Keratinocyte (primary cell): Measurements from ENCODE around the gene RPL7L1. TPM values are rescaled to one million over a fixed set of nuclear protein-coding genes. Genes with fewer than 3 reads are reported as not detected.
A peak's percentile ranks its signal among the peaks of the same experiment; 100 is the strongest.
"Not testable (repeated sequence)": the region's sequence is repeated elsewhere in the genome, so short reads cannot be mapped to it uniquely, and the experiment has no call there.

Source experiments
- DNase-seq: peaks from one replicate; pipeline ENCODE4 v3.0.0-alpha.2; 2011; ENCODE audit warnings: low read depth, missing footprints, low spot score
- FAIRE-seq: peaks from 2 replicates; lab custom pipeline; 2011; peaks lifted over from hg19 to GRCh38; lab: Jason Lieb, UNC
- H2AFZ ChIP-seq: 2 replicates; pipeline ENCODE4 v1.6.0; 2012; ENCODE audit warnings: low read length, control low read depth, inconsistent platforms; ENCODE audit not compliant: control insufficient read depth
- H3K27ac ChIP-seq: 2 replicates; pipeline ENCODE4 v1.5.1; 2011; ENCODE audit warnings: low read length; ENCODE audit not compliant: control insufficient read depth, insufficient read depth
- H3K27me3 ChIP-seq: 3 replicates; pipeline ENCODE4 v1.6.0; 2011; ENCODE audit warnings: low read length; ENCODE audit not compliant: control insufficient read depth, insufficient read depth; ENCODE audit errors: extremely low read depth
- H3K36me3 ChIP-seq, 2 experiments: 2 replicates in 1 of 2; 3 replicates in 1 of 2; pipeline ENCODE4 v1.5.1; 2011; ENCODE audit warnings: low read length in 2 of 2, mild to moderate bottlenecking in 1 of 2; ENCODE audit not compliant: control insufficient read depth in 2 of 2, insufficient read depth in 2 of 2; ENCODE audit errors: extremely low read depth in 1 of 2
- H3K4me1 ChIP-seq: 3 replicates; pipeline ENCODE4 v1.5.1; 2011; ENCODE audit warnings: low read length; ENCODE audit not compliant: control insufficient read depth, insufficient read depth; ENCODE audit errors: extremely low read depth
- H3K4me2 ChIP-seq: 3 replicates; pipeline ENCODE4 v1.6.0; 2011; ENCODE audit warnings: low read depth, low read length; ENCODE audit not compliant: control insufficient read depth, insufficient read depth; ENCODE audit errors: extremely low read depth
- H3K4me3 ChIP-seq, 3 experiments: fragments of 200-600 bp in 1 of 3; sonication (generic) in 1 of 3; 2 replicates in 2 of 3; 3 replicates in 1 of 3; pipeline ENCODE4 v1.5.1; 2011 to 2016; ENCODE audit warnings: low read length in 3 of 3, mild to moderate bottlenecking in 3 of 3, control low read depth in 2 of 3, inconsistent platforms in 1 of 3, low read depth in 1 of 3, mixed read lengths in 1 of 3, mixed run types in 1 of 3, moderate library complexity in 1 of 3; ENCODE audit not compliant: control insufficient read depth in 2 of 3, insufficient read depth in 2 of 3; ENCODE audit errors: extremely low read depth in 1 of 3
- H3K79me2 ChIP-seq: 2 replicates; pipeline ENCODE4 v1.6.0; 2012; ENCODE audit warnings: low read length; ENCODE audit not compliant: control insufficient read depth, insufficient read depth
- H3K9ac ChIP-seq: 3 replicates; pipeline ENCODE4 v1.6.0; 2011; ENCODE audit warnings: low read length; ENCODE audit not compliant: control insufficient read depth, insufficient read depth; ENCODE audit errors: extremely low read depth
- H3K9me1 ChIP-seq: 3 replicates; pipeline ENCODE4 v1.6.0; 2011; ENCODE audit warnings: low read length; ENCODE audit not compliant: control insufficient read depth, insufficient read depth; ENCODE audit errors: extremely low read depth
- H3K9me3 ChIP-seq: 2 replicates; pipeline ENCODE4 v1.5.1; 2012; ENCODE audit warnings: low read depth, low read length; ENCODE audit not compliant: control insufficient read depth
- H4K20me1 ChIP-seq: 3 replicates; pipeline ENCODE4 v1.6.0; 2011; ENCODE audit warnings: low read length; ENCODE audit not compliant: control insufficient read depth, insufficient read depth; ENCODE audit errors: extremely low read depth
- CTCF ChIP-seq, 3 experiments: IDR thresholded peaks in 1 of 3; conservative IDR thresholded peaks in 1 of 3; optimal IDR thresholded peaks in 1 of 3; 2 replicates in 2 of 3; 3 replicates in 1 of 3; pipeline versions ENCODE3 to v1.5.1; 2011; ENCODE audit warnings: low read length in 3 of 3, mild to moderate bottlenecking in 3 of 3, moderate library complexity in 2 of 3, control low read depth in 1 of 3, inconsistent platforms in 1 of 3; ENCODE audit not compliant: insufficient read depth in 2 of 3; ENCODE audit errors: extremely low read depth in 1 of 3
- EZH2 ChIP-seq: IDR thresholded peaks from one replicate; pipeline ENCODE4 v1.6.1; 2012; ENCODE audit warnings: inconsistent platforms, mild to moderate bottlenecking, low read length, moderate library complexity
- dilution Hi-C: fragments of 300-500 bp; cut with MboI; formaldehyde crosslinking; loops from one replicate; pipeline ENCODE4 v1.7.0; 2020; ENCODE audit warnings: low sequenced_read_pairs; ENCODE audit not compliant: extremely low pct_ligation_motif_present
- polyA plus RNA-seq, 5 experiments: library from polyadenylated mRNA; depleted of rRNA in 3 of 5; stranded (reverse) in 3 of 5; stranded (forward) in 1 of 5; unstranded in 1 of 5; fragments of >200 nt; gene quantifications; 1 replicate in 1 of 5; 2 replicates in 3 of 5; 3 replicates in 1 of 5; pipeline versions ENCODE4 v1.2.1 to v1.2.3, GENCODE V29; 2011 to 2012; ENCODE audit warnings: missing spikeins in 2 of 5, low read depth in 1 of 5, low replicate concordance in 1 of 5

RPL7L1 gene
- polyA plus RNA-seq, 1 donor (not counting 4 experiments of a cell fraction or from before 2014, with no cell fraction given) = 76.8 TPM

- no peak overlapping the region for H3K27ac ChIP-seq
These were observed 1.7 kb upstream of the RPL7L1 start for GRCh38 chr6:42877695-42878094.

GRCh38 chr6:42880240-42880817 lies 913 bp downstream of the RPL7L1 start:
- Histone ChIP-seq H3K4me2 (peak overlapping the region; percentile 88), H3K4me3 (peak overlapping the region; percentile 84 to 97 (median 85)), H2AFZ (peak overlapping the region; percentile 98), H3K79me2 (peaks cover 53% of the 10 kb centered on the region), H3K27ac (peak overlapping the region; percentile 90), H3K36me3 (peaks cover 16 to 18% of the 10 kb centered on the region in 2 experiments), H3K9ac (peak overlapping the region; percentile 94)
- H3K4me1 ChIP-seq, H4K20me1 ChIP-seq, H3K27me3 ChIP-seq, DNase-seq, H3K9me1 ChIP-seq, H3K9me3 ChIP-seq, FAIRE-seq, dilution Hi-C loops: not testable (repeated sequence)

More at GRCh38 chr6:42877695-42878094, 1.7 kb upstream of the RPL7L1 start:
- H3K9me3 ChIP-seq = no peaks in the 10 kb centered on the region
- H3K79me2 ChIP-seq = peaks cover 29% of the 10 kb centered on the region
- no peak for DNase-seq
- H3K9me1 ChIP-seq = no peaks in the 10 kb centered on the region
- no peak overlapping the region for H3K4me3 ChIP-seq
- dilution Hi-C loops = no loop called here
- H3K27me3 ChIP-seq = no peaks in the 10 kb centered on the region
- no peak overlapping the region for H3K9ac ChIP-seq
- peaks cover 6% of the 10 kb centered on the region for H3K4me1 ChIP-seq
- H3K36me3 ChIP-seq = peaks cover 0 to 1% of the 10 kb centered on the region in 2 experiments
- no peaks in the 10 kb centered on the region for H4K20me1 ChIP-seq
- TF ChIP-seq EZH2 (no peak), CTCF (optimal IDR thresholded peaks at IDR 0.05 in 1 of 3, IDR thresholded peaks at IDR 0.05 in 1 of 3, conservative IDR thresholded peaks at IDR 0.05 in 1 of 3; ENCODE audit: extremely low read depth in 1 of 3, insufficient read depth in 2 of 3, low read length in 3 of 3) (no peak)
- no peak overlapping the region for H3K4me2 ChIP-seq
- peak overlapping the region; percentile 61 for H2AFZ ChIP-seq
- FAIRE-seq = no peak

GRCh38 chr6:42880871-42881270 lies 1.5 kb downstream of the RPL7L1 start:
- H3K9me1 ChIP-seq, H3K27me3 ChIP-seq, H4K20me1 ChIP-seq, dilution Hi-C loops, H3K9me3 ChIP-seq, DNase-seq, FAIRE-seq, H2AFZ ChIP-seq, H3K4me1 ChIP-seq: not testable (repeated sequence)
- Histone ChIP-seq H3K36me3 (peaks cover 19 to 23% of the 10 kb centered on the region in 2 experiments), H3K9ac (peak overlapping the region; percentile 94), H3K79me2 (peaks cover 56% of the 10 kb centered on the region), H3K27ac (peak overlapping the region; percentile 90), H3K4me3 (peak overlapping the region; percentile 84 to 97 (median 85)), H3K4me2 (peak overlapping the region; percentile 88)
- peak in 1 of 3 experiments; percentile 4 for TF ChIP-seq CTCF (optimal IDR thresholded peaks at IDR 0.05 in 1 of 3, IDR thresholded peaks at IDR 0.05 in 1 of 3, conservative IDR thresholded peaks at IDR 0.05 in 1 of 3; ENCODE audit: extremely low read depth in 1 of 3, insufficient read depth in 2 of 3, low read length in 3 of 3)
